ENCODE measurements around the gene CHCHD10. TPM values are rescaled to one million over a fixed set of nuclear protein-coding genes. Genes with fewer than 3 reads are reported as not detected.

CHCHD10 gene
- total and polyA plus RNA-seq, 2 of the 4 experiments (the other 2 are of a cell fraction): 2.2 to 11.2 TPM

GRCh38 chr22:23817146-23817545 is 49.4 kb upstream of the CHCHD10 start:
- peaks cover 8% of the 10 kb centered on the region; the same call in 1 of the 2 replicates for H4K20me1 ChIP-seq (ENCODE audit: insufficient read depth, low read length)
- WGBS, 2 experiments (ENCODE audit: extremely low coverage in 2 of 2, insufficient read length in 1 of 2): 86% methylated on average over 1 of the region's 6 CpGs; no CpG with 5 or more reads in 1 of the 2 experiments
- ATAC-seq (ENCODE audit: low read depth) (no peak), DNase-seq (no peak)
- no peak overlapping the region for H2AFZ ChIP-seq (replicated peaks; ENCODE audit: low read length, poor library complexity)
- H3K4me1 ChIP-seq (ENCODE audit: control insufficient read depth, insufficient read depth, low read length): no peaks in the 10 kb centered on the region
- dilution Hi-C loops (cut with HindIII; ENCODE audit: low sequenced_read_pairs, unreplicated experiment) (no loop called here), in situ Hi-C loops (cut with MboI; ENCODE audit: low sequenced_read_pairs) (no loop called here), intact Hi-C loops (cut with micrococcal nuclease) (no loop called here)
- ChIA-PET POLR2A (ENCODE audit: unreplicated experiment) (no interaction called here), CTCF (no interaction called here)
- H3K79me1 ChIP-seq (ENCODE audit: low read depth in 1 of 2, low read length in 2 of 2): peaks cover 0 to 5% of the 10 kb centered on the region in 2 experiments; a peak in 1 of 4 replicates
- TF ChIP-seq POLR2A (IDR thresholded peaks at IDR 0.05; ENCODE audit: low read depth, low read length) (no peak), SMC3 (IDR thresholded peaks at IDR 0.05; ENCODE audit: low read depth, low read length) (no peak), USF2 (IDR thresholded peaks at IDR 0.05; ENCODE audit: low read depth, low read length) (no peak), NFE2L2 (IDR thresholded peaks at IDR 0.05; ENCODE audit: low read depth, low read length) (no peak), FOS (IDR thresholded peaks at IDR 0.05; ENCODE audit: low read depth, low read length) (no peak), MAZ (IDR thresholded peaks at IDR 0.05; ENCODE audit: borderline replicate concordance, low read depth, low read length) (no peak), ELK1 (IDR thresholded peaks at IDR 0.05; ENCODE audit: borderline replicate concordance, low read depth, low read length) (no peak), MAFK (IDR thresholded peaks at IDR 0.05; ENCODE audit: low read depth, low read length) (no peak), RFX5 (IDR thresholded peaks at IDR 0.05; ENCODE audit: low read depth, low read length) (no peak), RCOR1 (IDR thresholded peaks at IDR 0.05; ENCODE audit: insufficient replicate concordance, low read length) (no peak), CEBPB (IDR thresholded peaks at IDR 0.05; ENCODE audit: low read depth, low read length) (no peak), CHD1 (IDR thresholded peaks at IDR 0.05; ENCODE audit: low read depth, low read length) (no peak), CTCF (conservative IDR thresholded peaks at IDR 0.05; ENCODE audit: low read depth, low read length) (no peak), BHLHE40 (IDR thresholded peaks at IDR 0.05; ENCODE audit: low read depth, low read length) (no peak), RAD21 (IDR thresholded peaks at IDR 0.05; ENCODE audit: low read length) (no peak), MXI1 (IDR thresholded peaks at IDR 0.05; ENCODE audit: borderline replicate concordance, low read depth, low read length) (no peak)
- H3K4me2 ChIP-seq (ENCODE audit: low read depth, low read length): no peak overlapping the region
- H2BK120ac ChIP-seq (ENCODE audit: low read depth, low read length): no peak overlapping the region
- no peak overlapping the region for H3K14ac ChIP-seq (replicated peaks; ENCODE audit: low read depth, low read length)
- no peak overlapping the region for H2BK5ac ChIP-seq (ENCODE audit: low read depth, low read length, poor library complexity, severe bottlenecking)
- H3K4ac ChIP-seq (ENCODE audit: low read depth, low read length): no peak overlapping the region
- no peak overlapping the region for H4K5ac ChIP-seq (ENCODE audit: low read depth, low read length)
- H2AK5ac ChIP-seq (ENCODE audit: low read depth, low read length): no peak overlapping the region
- peaks cover 7% of the 10 kb centered on the region; the same call in 1 of the 2 replicates for H3K9me1 ChIP-seq (ENCODE audit: insufficient read depth, low read length)
- H3K27me3 ChIP-seq (ENCODE audit: control insufficient read depth, insufficient read depth, low read length): no peaks in the 10 kb centered on the region
- BruUV-seq (replicated peaks): no TSS peak
- H3K9ac ChIP-seq (ENCODE audit: low read depth, low read length): no peak overlapping the region
- H4K8ac ChIP-seq (ENCODE audit: low read depth in 2 of 2, low read length in 2 of 2): no peak overlapping the region
- no peak overlapping the region for H3K27ac ChIP-seq (ENCODE audit: insufficient read depth, low read length)
- no peak overlapping the region for H3K4me3 ChIP-seq (ENCODE audit: insufficient read depth, low read depth, low read length)
- no peak overlapping the region for H3K18ac ChIP-seq (ENCODE audit: low read depth, low read length)
- H3K36me3 ChIP-seq (ENCODE audit: control insufficient read depth, insufficient read depth, low read length): peaks cover 52% of the 10 kb centered on the region
- H4K91ac ChIP-seq (ENCODE audit: insufficient read depth, low read depth, low read length): no peak overlapping the region
- H2BK20ac ChIP-seq (ENCODE audit: low read depth, low read length): no peak overlapping the region
- H3K9me3 ChIP-seq (ENCODE audit: control insufficient read depth, insufficient read depth, low read length): no peaks in the 10 kb centered on the region
- no peak overlapping the region for H3K56ac ChIP-seq (ENCODE audit: extremely low read depth, insufficient read depth, low read length)
- H2AK9ac ChIP-seq (replicated peaks; ENCODE audit: low read depth, low read length, poor library complexity): no peak overlapping the region
- H2BK15ac ChIP-seq (ENCODE audit: low read depth, low read length): no peak overlapping the region
- H3K23ac ChIP-seq (ENCODE audit: low read depth, low read length): no peak overlapping the region

Data from IMR-90 (cell line).